Chondrocyte (in vitro differentiated cells): ENCODE results near the gene MSANTD1. TPM values are rescaled to one million over a fixed set of nuclear protein-coding genes. Genes with fewer than 3 reads are reported as not detected.

Experiments
- DNase-seq: peaks from one replicate; pipeline ENCODE4 v3.0.0; 2021; ENCODE audit warnings: mixed read lengths, low spot score
- H3K27ac Mint-ChIP-seq: one replicate; pipeline ENCODE4 v1.8.0; 2021; ENCODE audit warnings: mild to moderate bottlenecking, moderate library complexity, mixed read lengths; ENCODE audit not compliant: unreplicated experiment
- H3K27me3 Mint-ChIP-seq: 2 replicates; pipeline ENCODE4 v1.8.0; 2021; ENCODE audit warnings: low read depth, mixed read lengths
- H3K36me3 Mint-ChIP-seq: 2 replicates; pipeline ENCODE4 v1.8.0; 2021; ENCODE audit warnings: low read depth, mixed read lengths
- H3K4me1 Mint-ChIP-seq: 2 replicates; pipeline ENCODE4 v1.8.0; 2021; ENCODE audit warnings: low read depth, mild to moderate bottlenecking, mixed read lengths
- H3K4me3 Mint-ChIP-seq: one replicate; pipeline ENCODE4 v1.8.0; 2021; ENCODE audit warnings: mild to moderate bottlenecking, moderate library complexity, mixed read lengths; ENCODE audit not compliant: unreplicated experiment
- H3K9me3 Mint-ChIP-seq: 2 replicates; pipeline ENCODE4 v1.8.0; 2021; ENCODE audit warnings: low read depth, mixed read lengths
- CTCF ChIP-seq: fragments of 200-600 bp; sonication (generic); IDR thresholded peaks from 2 replicates; pipeline ENCODE4 v1.5.0; 2021; ENCODE audit warnings: antibody characterized with exemption, mild to moderate bottlenecking, moderate library complexity
- total RNA-seq: library from RNA; stranded (reverse); gene quantifications from 3 replicates; pipeline ENCODE4 v1.2.1, GENCODE V29; 2021

The MSANTD1 gene
- total RNA-seq, 1 donor from 2014 or later, result 0.55 TPM

- no peak for TF ChIP-seq CTCF
- H3K27me3 Mint-ChIP-seq, result no peaks in the 10 kb centered on the region
- H3K9me3 Mint-ChIP-seq, result no peaks in the 10 kb centered on the region
- no peak overlapping the region for H3K27ac Mint-ChIP-seq
- peaks cover 9% of the 10 kb centered on the region for H3K4me1 Mint-ChIP-seq
- peaks cover 15% of the 10 kb centered on the region for H3K36me3 Mint-ChIP-seq
- no peak for DNase-seq
- no peak overlapping the region for H3K4me3 Mint-ChIP-seq
Measured at GRCh38 chr4:3202836-3203820, 45.8 kb upstream of the MSANTD1 start.

- peaks cover 9% of the 10 kb centered on the region for H3K4me1 Mint-ChIP-seq
- H3K9me3 Mint-ChIP-seq, result no peaks in the 10 kb centered on the region
- H3K27ac Mint-ChIP-seq, result no peak overlapping the region
- no peak overlapping the region for H3K4me3 Mint-ChIP-seq
- H3K27me3 Mint-ChIP-seq, result no peaks in the 10 kb centered on the region
- peaks cover 22% of the 10 kb centered on the region for H3K36me3 Mint-ChIP-seq
- no peak for TF ChIP-seq CTCF
- no peak for DNase-seq
Measured at GRCh38 chr4:3203971-3204431, 45.0 kb upstream of the MSANTD1 start.

GRCh38 chr4:3205995-3206394 lies 43.0 kb upstream of the MSANTD1 start:
- H3K9me3 Mint-ChIP-seq, result no peaks in the 10 kb centered on the region
- no peak overlapping the region for H3K4me3 Mint-ChIP-seq
- DNase-seq, result peak; percentile 51
- no peaks in the 10 kb centered on the region for H3K27me3 Mint-ChIP-seq
- peaks cover 27% of the 10 kb centered on the region for H3K36me3 Mint-ChIP-seq
- H3K4me1 Mint-ChIP-seq, result peaks cover 9% of the 10 kb centered on the region
- no peak overlapping the region for H3K27ac Mint-ChIP-seq
- no peak for TF ChIP-seq CTCF

- DNase-seq, result peak; percentile 24
- Mint-ChIP-seq H3K27me3 (no peaks in the 10 kb centered on the region), H3K36me3 (peaks cover 27% of the 10 kb centered on the region), H3K9me3 (no peaks in the 10 kb centered on the region), H3K4me1 (peaks cover 8% of the 10 kb centered on the region), H3K4me3 (no peak overlapping the region), H3K27ac (no peak overlapping the region)
- TF ChIP-seq CTCF, result no peak
Measured at GRCh38 chr4:3206439-3207100, 42.4 kb upstream of the MSANTD1 start.

GRCh38 chr4:3207531-3208037 lies 41.4 kb upstream of the MSANTD1 start:
- H3K4me3 Mint-ChIP-seq, result no peak overlapping the region
- no peak for DNase-seq

More at GRCh38 chr4:3207531-3208037, 41.4 kb upstream of the MSANTD1 start:
- peaks cover 29% of the 10 kb centered on the region for H3K36me3 Mint-ChIP-seq
- H3K4me1 Mint-ChIP-seq, result peaks cover 4% of the 10 kb centered on the region
- H3K27me3 Mint-ChIP-seq, result no peaks in the 10 kb centered on the region
- H3K9me3 Mint-ChIP-seq, result no peaks in the 10 kb centered on the region
- no peak overlapping the region for H3K27ac Mint-ChIP-seq
- TF ChIP-seq CTCF, result no peak
